ENCODE data around the gene USP28. TPM values are rescaled to one million over a fixed set of nuclear protein-coding genes. Genes with fewer than 3 reads are reported as not detected.
"Not testable (repeated sequence)": the region's sequence is repeated elsewhere in the genome, so short reads cannot be mapped to it uniquely, and the experiment has no call there.

USP28 gene
- polyA plus RNA-seq, 1 experiment = 22.6 TPM

DNA sequence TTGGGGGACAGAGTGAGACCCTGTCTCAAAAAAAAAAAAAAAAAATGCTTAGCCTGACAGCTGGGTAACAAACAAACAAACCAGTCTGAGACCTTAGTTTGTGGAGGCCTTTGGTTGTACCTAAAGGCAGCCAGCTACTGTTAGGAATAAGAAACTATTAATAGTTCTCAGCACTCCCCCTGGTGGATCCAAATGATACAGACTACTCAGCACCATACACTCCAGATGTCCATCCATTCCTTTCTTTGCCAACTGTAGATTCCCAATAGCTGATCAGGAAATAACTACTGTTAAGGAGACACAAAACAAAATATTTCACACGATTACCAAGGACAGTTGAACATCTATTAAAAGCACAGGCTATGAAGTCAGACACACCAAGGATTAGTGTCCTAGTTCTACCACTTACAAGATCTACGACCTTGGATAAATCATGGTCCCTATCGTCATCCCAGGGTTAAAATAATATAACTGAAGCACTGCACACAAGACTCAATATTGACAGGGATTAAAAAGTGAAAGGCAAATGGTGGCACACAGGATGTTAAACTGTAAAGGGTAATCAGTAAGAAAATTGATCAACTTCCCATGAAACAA lies 78.6 kb downstream of the USP28 start:
- ChIA-PET CTCF (interaction anchor here (0.5 to 4.7 kb wide), 18 partner anchors 9 to 1780 kb away, joined by 3 to 26 read pairs (median 4); partner anchors contain the start of gene ZW10), POLR2A (no interaction called here)
- TF ChIP-seq, protein P1, sequence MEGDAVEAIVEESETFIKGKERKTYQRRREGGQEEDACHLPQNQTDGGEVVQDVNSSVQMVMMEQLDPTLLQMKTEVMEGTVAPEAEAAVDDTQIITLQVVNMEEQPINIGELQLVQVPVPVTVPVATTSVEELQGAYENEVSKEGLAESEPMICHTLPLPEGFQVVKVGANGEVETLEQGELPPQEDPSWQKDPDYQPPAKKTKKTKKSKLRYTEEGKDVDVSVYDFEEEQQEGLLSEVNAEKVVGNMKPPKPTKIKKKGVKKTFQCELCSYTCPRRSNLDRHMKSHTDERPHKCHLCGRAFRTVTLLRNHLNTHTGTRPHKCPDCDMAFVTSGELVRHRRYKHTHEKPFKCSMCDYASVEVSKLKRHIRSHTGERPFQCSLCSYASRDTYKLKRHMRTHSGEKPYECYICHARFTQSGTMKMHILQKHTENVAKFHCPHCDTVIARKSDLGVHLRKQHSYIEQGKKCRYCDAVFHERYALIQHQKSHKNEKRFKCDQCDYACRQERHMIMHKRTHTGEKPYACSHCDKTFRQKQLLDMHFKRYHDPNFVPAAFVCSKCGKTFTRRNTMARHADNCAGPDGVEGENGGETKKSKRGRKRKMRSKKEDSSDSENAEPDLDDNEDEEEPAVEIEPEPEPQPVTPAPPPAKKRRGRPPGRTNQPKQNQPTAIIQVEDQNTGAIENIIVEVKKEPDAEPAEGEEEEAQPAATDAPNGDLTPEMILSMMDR (IDR thresholded peaks at IDR 0.05; ENCODE audit: insufficient read depth, low read depth, low read length) = peak; percentile 78
- H3K27me3 ChIP-seq (ENCODE audit: control insufficient read depth, insufficient read depth, low read length) = no peaks in the 10 kb centered on the region
- no peak overlapping the region for H3K4me3 ChIP-seq (ENCODE audit: low read depth, low read length)
- DNase-seq (ENCODE audit: low read depth) = no peak
- H3K36me3 ChIP-seq (ENCODE audit: control insufficient read depth, insufficient read depth, low read length) = peaks cover 2% of the 10 kb centered on the region

DNA sequence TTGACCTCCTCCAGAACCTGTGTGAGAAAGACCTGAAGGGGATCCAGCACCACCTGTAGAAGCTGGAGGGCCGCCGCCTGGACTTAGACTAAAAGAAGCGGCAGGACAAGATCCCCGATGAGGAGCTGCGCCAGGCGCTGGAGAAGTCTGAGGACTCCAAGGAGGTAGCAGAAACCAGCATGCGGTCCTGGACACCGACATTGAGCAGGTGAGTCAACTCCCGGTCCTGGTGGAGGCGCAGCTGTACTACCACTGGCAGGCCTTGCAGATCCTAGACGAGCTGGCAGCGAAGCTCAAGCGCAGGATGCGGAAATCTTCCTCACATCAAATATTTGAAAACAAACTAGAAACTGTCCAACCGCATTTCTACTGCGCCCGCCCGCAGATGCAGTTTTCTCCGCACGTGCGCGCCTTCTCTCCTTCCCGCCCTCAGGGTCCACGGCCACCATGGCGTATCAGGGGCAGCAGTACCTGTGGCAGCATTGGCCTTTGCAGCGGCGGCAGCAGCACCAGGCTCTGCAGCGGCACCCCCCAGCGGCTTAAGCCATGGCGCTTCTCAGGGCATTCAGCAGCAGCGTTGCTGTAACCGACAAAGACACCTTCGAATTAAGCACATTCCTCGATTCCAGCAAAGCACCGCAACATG lies 85.6 kb downstream of the USP28 start:
- no peak for DNase-seq (ENCODE audit: low read depth)
- Histone ChIP-seq H3K4me3 (ENCODE audit: low read depth, low read length) (no peak overlapping the region), H3K27me3 (ENCODE audit: control insufficient read depth, insufficient read depth, low read length) (0 out of 2 replicates have a peak, but pooled peaks cover 1% of the 10 kb centered on the region), H3K36me3 (ENCODE audit: control insufficient read depth, insufficient read depth, low read length) (no peaks in the 10 kb centered on the region)
- POLR2A ChIA-PET = no interaction called here
- TF ChIP-seq, protein P1 (IDR thresholded peaks at IDR 0.05; ENCODE audit: insufficient read depth, low read depth, low read length) = no peak
- CTCF ChIA-PET = no interaction called here

- H3K36me3 ChIP-seq (ENCODE audit: control insufficient read depth, insufficient read depth, low read length); POLR2A ChIA-PET; DNase-seq (ENCODE audit: low read depth); H3K4me3 ChIP-seq (ENCODE audit: low read depth, low read length); H3K27me3 ChIP-seq (ENCODE audit: control insufficient read depth, insufficient read depth, low read length): not testable (repeated sequence)
- CTCF ChIA-PET = interaction anchor here (0.8 to 3.3 kb wide), 2 partner anchors 9 to 1334 kb away, joined by 3 to 20 read pairs; no protein-coding TSS in a partner anchor
These were observed 86.4 kb downstream of the USP28 start for GRCh38 chr11:113789016-113789415.

DNA sequence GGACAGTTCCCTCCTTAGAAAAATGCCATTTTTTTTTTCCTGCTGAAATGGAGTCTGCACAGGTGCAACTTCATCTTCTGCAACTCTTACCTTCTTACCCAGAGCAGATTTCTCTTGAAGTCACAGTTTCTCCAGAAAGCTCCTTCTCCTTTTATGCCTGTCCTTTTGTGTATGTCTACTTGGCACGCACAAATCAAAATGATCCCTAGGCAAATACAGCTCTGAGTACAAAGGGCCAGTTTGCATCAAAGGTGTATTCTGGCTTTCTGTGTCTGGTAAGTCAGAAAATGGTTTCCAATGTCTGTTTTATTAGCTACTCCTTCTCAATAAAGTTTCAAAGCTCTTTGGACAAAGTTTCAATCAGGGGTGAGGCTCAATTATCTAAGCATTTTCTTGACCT lies 93.2 kb downstream of the USP28 start:
- peaks cover 3% of the 10 kb centered on the region for H3K27me3 ChIP-seq (ENCODE audit: control insufficient read depth, insufficient read depth, low read length)
- ChIA-PET POLR2A (no interaction called here), CTCF (interaction anchor here (0.6 to 2.2 kb wide), 4 partner anchors 9 to 24 kb away, joined by 3 to 11 read pairs (median 4); partner anchors contain the start of gene ZW10)
- no peak for DNase-seq (ENCODE audit: low read depth)
- TF ChIP-seq, protein P1 (IDR thresholded peaks at IDR 0.05; ENCODE audit: insufficient read depth, low read depth, low read length) = no peak
- no peaks in the 10 kb centered on the region for H3K36me3 ChIP-seq (ENCODE audit: control insufficient read depth, insufficient read depth, low read length)
- H3K4me3 ChIP-seq (ENCODE audit: low read depth, low read length) = no peak overlapping the region

DNA sequence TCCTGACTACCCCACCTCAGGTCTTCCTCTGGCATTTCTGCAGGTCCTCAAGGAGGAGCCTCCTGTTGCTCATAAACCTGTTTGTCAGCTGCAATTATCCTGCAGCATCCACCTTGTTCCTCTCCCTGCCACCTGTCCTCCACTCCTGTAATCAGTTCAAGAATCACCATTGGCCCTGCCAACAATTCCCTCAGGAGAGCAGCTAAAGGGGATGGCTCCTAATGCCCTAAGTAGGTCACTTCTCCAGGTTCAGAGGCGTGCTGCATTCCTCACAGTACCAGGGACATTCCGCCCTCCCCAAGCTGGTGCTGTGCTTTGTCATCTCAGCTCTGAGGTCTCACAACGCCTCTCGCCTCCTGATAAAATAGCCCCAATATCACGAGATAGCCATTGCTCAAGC lies 93.7 kb downstream of the USP28 start:
- CTCF ChIA-PET = interaction anchor here (0.6 to 2.2 kb wide), 4 partner anchors 8 to 24 kb away, joined by 3 to 11 read pairs (median 4); partner anchors contain the start of gene ZW10
- POLR2A ChIA-PET = no interaction called here
- no peaks in the 10 kb centered on the region for H3K36me3 ChIP-seq (ENCODE audit: control insufficient read depth, insufficient read depth, low read length)
- H3K4me3 ChIP-seq (ENCODE audit: low read depth, low read length) = no peak overlapping the region
- peaks cover 3% of the 10 kb centered on the region for H3K27me3 ChIP-seq (ENCODE audit: control insufficient read depth, insufficient read depth, low read length)
- DNase-seq (ENCODE audit: low read depth) = no peak
- TF ChIP-seq, protein P1 (IDR thresholded peaks at IDR 0.05; ENCODE audit: insufficient read depth, low read depth, low read length) = no peak

Data from BJ (cell line).